T-helper 2 cell treated with Interferon-gamma antibody and Interleukin-4, amounts not matched to agents 100 ng/mL and 5 ng/mL, for 36 hours (primary cell): ENCODE measurements around the gene ARPC4. TPM values are rescaled to one million over a fixed set of nuclear protein-coding genes. Genes with fewer than 3 reads are reported as not detected.
"Not testable (repeated sequence)": the region's sequence is repeated elsewhere in the genome, so short reads cannot be mapped to it uniquely, and the experiment has no call there.

ENCODE experiments used
- intact Hi-C: fragments of 100-400 bp; cut with micrococcal nuclease; formaldehyde crosslinking; loops from one replicate; pipeline ENCODE4 v1.15.1; 2023
- total RNA-seq: library from RNA; stranded (reverse); gene quantifications from 2 replicates; pipeline ENCODE4 v1.2.3, GENCODE V29; 2022

ARPC4 gene
- total RNA-seq, 1 donor from 2014 or later: 297 TPM

GRCh38 chr3:9769426-9770275 is 23.2 kb upstream of the ARPC4 start, which contains the start of gene CAMK1:
TSS of gene CAMK1 (minus strand) at chr3:9769947. CDS start at chr3:9767749, 2,198 bp downstream.
- intact Hi-C loops: loop anchor here (1.0 kb wide), 3 partner anchors 10 to 24 kb away; partner anchors contain the start of gene ARPC4

GRCh38 chr3:9770276-9770812 is 22.5 kb upstream of the ARPC4 start:
- intact Hi-C loops: no loop called here

GRCh38 chr3:9771007-9771406 is 21.9 kb upstream of the ARPC4 start:
- intact Hi-C loops: not testable (repeated sequence)

GRCh38 chr3:9776896-9777693 is 15.8 kb upstream of the ARPC4 start:
- intact Hi-C loops: no loop called here

- intact Hi-C loops: no loop called here
These were observed 15.2 kb upstream of the ARPC4 start for GRCh38 chr3:9777694-9778021.

GRCh38 chr3:9778143-9779074 is 14.5 kb upstream of the ARPC4 start:
- intact Hi-C loops: loop anchor here (1.0 kb wide), 1 partner anchor 9 kb away; the partner anchor contains the start of gene CAMK1

- intact Hi-C loops: loop anchor here (1.0 kb wide), 1 partner anchor 10 kb away; the partner anchor contains the start of gene CAMK1
These were observed 13.7 kb upstream of the ARPC4 start for GRCh38 chr3:9779075-9779593.

- intact Hi-C loops: loop anchor here (1.0 kb wide), 1 partner anchor 11 kb away; the partner anchor contains the start of gene CAMK1
These were observed 13.0 kb upstream of the ARPC4 start for GRCh38 chr3:9779721-9780457.

- intact Hi-C loops: no loop called here
These were observed 12.4 kb upstream of the ARPC4 start for GRCh38 chr3:9780458-9780812.

- intact Hi-C loops: no loop called here
These were observed 12.0 kb upstream of the ARPC4 start for GRCh38 chr3:9780910-9781309.

GRCh38 chr3:9781551-9781950 is 11.3 kb upstream of the ARPC4 start:
- intact Hi-C loops: no loop called here

- intact Hi-C loops: no loop called here
These were observed 10.8 kb upstream of the ARPC4 start for GRCh38 chr3:9781978-9782603.

- intact Hi-C loops: no loop called here
These were observed 10.1 kb upstream of the ARPC4 start for GRCh38 chr3:9782770-9783169.

GRCh38 chr3:9783954-9784353 is 8.9 kb upstream of the ARPC4 start:
- intact Hi-C loops: no loop called here

GRCh38 chr3:9784965-9785364 is 7.9 kb upstream of the ARPC4 start:
- intact Hi-C loops: no loop called here

- intact Hi-C loops: no loop called here
These were observed 7.3 kb upstream of the ARPC4 start for GRCh38 chr3:9785602-9786001.

GRCh38 chr3:9786209-9786739 is 6.6 kb upstream of the ARPC4 start:
- intact Hi-C loops: no loop called here

GRCh38 chr3:9786825-9787669 is 5.8 kb upstream of the ARPC4 start:
- intact Hi-C loops: no loop called here
